Cardiac fibroblast (primary cell): ENCODE results near the gene SOX10.
A peak's percentile ranks its signal among the peaks of the same experiment; 100 is the strongest.
"Not testable (repeated sequence)": the region's sequence is repeated elsewhere in the genome, so short reads cannot be mapped to it uniquely, and the experiment has no call there.

Experiments used
- DNase-seq, 2 donors: peaks; one replicate each; pipeline versions ENCODE4 v3.0.0 to v3.0.0-alpha.2; 2010; ENCODE audit warnings: low read depth in 2 of 2
- H3K4me3 ChIP-seq, 2 donors: replicated peaks in 1 of 2; 1 replicate in 1 of 2; 2 replicates in 1 of 2; pipeline ENCODE4 v1.5.1; 2011; ENCODE audit warnings: low read depth in 2 of 2, low read length in 2 of 2, mild to moderate bottlenecking in 2 of 2, moderate library complexity in 1 of 2
- TF ChIP-seq, protein P1 (sequence below): IDR thresholded peaks from one replicate; pipeline ENCODE4 v1.5.1; 2011; ENCODE audit warnings: low read depth, mild to moderate bottlenecking, low read length, inconsistent platforms

Gene SOX10

DNA sequence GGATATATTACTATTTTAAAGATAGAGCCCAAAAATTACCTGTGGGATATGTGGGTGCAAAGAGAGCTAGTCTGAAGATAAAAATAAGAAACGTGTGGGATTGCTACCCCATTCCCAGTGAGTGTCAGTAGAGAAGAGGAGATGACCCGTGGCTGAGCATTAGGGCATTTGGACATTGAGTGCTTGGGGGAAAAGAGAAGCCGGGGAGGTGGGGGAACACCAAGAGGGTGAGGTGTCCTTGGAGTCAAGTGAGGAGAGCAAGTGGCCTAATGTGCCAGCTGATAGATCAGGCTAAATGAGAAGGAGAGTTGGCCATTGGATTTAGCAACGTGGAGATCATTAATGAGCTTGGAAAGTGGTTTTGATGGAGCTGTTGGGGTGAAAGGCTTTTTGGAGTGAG, 29.7 kb downstream of the SOX10 start:
- H3K4me3 ChIP-seq: peak overlapping the region; percentile 98 to 100
- TF ChIP-seq, protein P1, sequence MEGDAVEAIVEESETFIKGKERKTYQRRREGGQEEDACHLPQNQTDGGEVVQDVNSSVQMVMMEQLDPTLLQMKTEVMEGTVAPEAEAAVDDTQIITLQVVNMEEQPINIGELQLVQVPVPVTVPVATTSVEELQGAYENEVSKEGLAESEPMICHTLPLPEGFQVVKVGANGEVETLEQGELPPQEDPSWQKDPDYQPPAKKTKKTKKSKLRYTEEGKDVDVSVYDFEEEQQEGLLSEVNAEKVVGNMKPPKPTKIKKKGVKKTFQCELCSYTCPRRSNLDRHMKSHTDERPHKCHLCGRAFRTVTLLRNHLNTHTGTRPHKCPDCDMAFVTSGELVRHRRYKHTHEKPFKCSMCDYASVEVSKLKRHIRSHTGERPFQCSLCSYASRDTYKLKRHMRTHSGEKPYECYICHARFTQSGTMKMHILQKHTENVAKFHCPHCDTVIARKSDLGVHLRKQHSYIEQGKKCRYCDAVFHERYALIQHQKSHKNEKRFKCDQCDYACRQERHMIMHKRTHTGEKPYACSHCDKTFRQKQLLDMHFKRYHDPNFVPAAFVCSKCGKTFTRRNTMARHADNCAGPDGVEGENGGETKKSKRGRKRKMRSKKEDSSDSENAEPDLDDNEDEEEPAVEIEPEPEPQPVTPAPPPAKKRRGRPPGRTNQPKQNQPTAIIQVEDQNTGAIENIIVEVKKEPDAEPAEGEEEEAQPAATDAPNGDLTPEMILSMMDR: no peak
- DNase-seq: no peak

DNA sequence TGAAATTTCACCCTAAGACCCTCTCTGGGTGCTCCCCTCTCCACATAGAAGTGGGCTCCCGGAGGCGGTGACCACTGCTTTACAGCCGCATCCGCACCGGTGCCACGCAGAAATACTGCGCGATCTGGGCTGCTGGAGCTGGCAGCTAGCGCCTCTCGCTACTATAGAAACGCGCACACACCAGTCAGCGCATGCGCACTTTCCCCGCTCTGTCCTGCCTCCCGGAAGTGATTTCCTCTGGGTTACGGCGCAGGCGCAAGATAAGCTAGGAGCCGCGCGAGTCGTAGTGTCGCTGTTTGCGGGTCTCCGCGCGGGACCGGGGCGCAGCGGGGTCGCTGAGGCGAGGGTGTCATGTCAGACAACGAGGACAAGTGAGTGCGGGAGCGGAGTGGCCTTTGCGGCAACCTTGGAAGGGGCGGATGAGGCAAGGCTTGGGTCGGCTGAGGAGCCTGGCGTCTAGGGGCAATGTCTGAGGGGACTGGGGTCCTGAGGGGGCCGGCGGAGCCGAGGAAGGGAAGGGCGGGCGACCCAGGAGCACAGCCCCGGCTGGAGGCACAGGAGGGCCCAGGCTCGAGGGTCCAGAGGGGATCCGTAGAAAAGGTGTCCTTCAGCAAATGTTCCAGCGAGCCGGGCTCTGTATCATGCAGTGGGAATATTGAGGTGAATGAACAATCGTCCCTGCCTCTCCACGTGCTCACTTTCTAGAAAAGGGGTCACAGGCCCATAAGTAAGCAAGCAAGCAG, 30.7 kb downstream of the SOX10 start, which contains the start of the genes C22orf23 and POLR2F:
TSS of gene C22orf23 (minus strand) at position 165 of the 743 bp plus-strand sequence. CDS start 452 bp downstream, outside the sequence.
TSS of gene POLR2F (plus strand) at position 263 of the 743 bp plus-strand sequence. CDS start at position 352, 89 bp downstream.
- peak; percentile 96 for DNase-seq
- H3K4me3 ChIP-seq: peak within 1 kb of the TSS; percentile 98 to 100
- TF ChIP-seq, protein P1: no peak

DNA sequence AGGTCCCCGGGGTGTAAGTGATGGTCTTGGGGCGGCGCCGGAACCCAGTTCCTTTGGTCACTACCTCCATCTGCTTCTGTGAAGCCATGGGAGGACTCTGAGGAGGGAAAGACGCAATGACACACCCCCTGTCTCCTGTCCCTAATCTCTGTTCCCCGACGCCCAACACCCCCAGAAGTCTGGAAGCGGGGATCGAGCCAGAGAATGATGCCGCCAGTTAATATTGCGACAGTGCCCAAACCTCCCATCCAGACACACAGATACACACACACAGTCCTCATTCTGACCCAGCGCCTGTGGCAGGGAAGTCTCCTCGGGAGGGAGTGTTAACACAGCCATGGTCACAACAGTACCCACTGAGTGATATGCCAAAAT, 31.3 kb downstream of the SOX10 start:
- peak overlapping the region; percentile 98 to 100 for H3K4me3 ChIP-seq
- TF ChIP-seq, protein P1: no peak
- no peak for DNase-seq

DNA sequence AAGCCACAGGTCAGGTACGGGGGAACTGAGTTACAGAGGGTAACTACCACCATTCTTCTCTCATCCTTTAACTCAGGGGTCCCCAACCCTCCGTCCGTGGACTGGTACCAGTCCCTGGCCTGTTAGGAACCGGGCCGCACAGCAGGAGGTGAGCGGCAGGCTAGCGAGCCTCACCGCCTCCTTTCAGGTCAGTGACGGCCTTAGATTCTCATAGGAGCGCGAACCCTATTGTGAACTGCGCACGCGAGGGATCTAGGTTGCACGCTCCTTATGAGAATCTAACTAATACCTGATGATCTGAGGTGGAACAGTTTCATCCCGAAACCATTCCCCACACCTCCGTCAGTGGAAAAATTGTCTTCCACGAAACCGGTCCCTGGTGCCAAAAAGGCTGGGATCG, 31.7 kb downstream of the SOX10 start:
- DNase-seq: not testable (repeated sequence)
- peak overlapping the region; percentile 98 to 100 for H3K4me3 ChIP-seq

DNA sequence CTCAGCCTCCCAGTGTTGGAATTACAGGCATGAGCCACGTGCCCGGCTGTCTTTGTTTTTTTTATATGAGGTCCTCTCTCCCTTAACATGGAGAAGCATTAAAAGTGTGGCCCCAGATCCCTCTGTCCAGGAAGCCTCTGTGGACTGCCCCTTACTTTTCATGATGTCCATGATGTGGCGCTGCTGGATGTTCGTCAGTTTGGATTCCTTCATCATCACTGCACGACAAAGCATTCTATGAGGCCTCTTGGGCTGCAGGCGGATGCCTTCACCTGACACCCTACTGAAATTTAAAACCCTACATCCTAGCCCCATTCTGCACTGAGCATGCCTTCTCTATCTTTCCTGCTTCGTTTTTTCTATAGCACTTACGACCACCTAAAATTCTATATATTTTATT, 33.0 kb downstream of the SOX10 start:
- TF ChIP-seq, protein P1: no peak
- H3K4me3 ChIP-seq: no peak overlapping the region
- peak in 1 of 2 donors; percentile 30 for DNase-seq

DNA sequence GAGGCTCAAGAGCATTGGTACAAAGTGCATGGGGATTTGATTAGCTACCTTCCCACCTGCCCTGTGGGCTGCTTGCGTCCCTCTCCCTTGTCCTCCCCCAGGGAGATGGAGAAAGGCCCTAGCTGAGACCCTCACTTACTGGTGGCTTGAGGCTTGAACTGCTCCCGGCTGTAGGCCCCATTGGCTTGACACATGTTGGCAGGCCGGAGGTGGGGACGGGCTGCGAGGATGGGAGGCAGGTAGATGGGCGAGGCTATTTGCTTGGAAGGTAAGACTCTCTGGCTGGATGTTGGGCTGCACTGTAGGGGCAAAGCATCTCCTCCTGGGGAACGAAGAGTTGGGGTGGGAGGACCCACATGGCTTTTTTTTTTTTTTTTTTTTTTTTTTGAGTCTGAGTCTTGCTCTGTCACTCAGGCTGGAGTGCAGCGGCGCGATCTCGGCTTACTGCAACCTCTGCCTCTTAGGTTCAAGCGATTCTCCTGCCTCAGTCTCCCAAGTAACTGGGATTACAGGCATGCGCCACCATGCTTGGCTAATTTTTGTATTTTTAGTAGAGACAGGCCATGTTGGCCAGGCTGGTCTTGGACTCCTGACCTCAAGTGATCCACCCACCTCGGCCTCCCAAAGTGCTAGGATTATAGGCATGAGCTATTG, 37.1 kb downstream of the SOX10 start:
- DNase-seq, H3K4me3 ChIP-seq: not testable (repeated sequence)

DNA sequence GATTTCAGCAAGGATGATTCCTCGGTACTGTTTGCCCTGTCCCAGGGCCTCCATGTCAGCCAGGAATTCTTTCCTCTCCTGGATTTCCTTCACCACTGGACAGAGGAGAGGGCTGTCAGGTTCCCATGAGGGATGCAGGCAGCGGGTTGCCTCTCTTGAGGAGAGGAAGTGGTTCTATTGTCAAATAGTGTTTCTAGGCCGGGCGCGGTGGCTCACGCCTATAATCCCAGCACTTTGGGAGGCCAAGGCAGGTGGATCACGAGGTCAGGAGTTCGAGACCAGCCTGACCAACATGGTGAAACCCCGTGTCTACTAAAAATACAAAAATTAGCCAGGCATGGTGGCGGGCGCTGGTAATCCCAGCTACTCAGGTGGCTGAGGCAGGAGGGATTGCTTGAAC, 39.9 kb downstream of the SOX10 start:
- not testable (repeated sequence) for H3K4me3 ChIP-seq, DNase-seq

DNA sequence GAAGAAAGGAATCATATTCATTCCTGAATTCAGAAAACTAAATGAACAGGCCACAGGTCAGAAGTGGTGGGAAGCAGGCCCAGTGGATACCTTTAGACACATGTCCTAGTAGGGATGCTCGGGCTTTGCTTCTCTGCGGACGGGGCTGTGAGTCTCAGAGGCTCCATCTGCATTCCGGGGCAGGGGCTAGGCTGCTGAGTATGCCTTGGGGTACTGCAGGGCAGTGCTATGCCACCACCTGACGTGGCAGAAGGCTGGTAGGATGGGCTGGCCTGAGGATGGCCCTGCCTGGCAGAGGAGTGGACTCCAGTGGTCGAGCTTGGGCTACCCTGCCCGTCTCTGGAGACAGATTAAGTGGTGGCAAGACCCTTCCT, 40.5 kb downstream of the SOX10 start:
- TF ChIP-seq, protein P1: no peak
- no peak for DNase-seq
- no peak overlapping the region for H3K4me3 ChIP-seq
